Prostate gland (tissue), 2 donors: ENCODE measurements around the gene MICU1. TPM values are rescaled to one million over a fixed set of nuclear protein-coding genes. Genes with fewer than 3 reads are reported as not detected.

ENCODE experiments used
- DNase-seq: peaks from one replicate; pipeline ENCODE4 v3.0.0-alpha.2; 2019; ENCODE audit warnings: low spot score
- H3K27ac ChIP-seq, 2 donors: fragments of 200-600 bp; sonication (generic); 2 replicates each; pipeline ENCODE4 v1.5.1; 2017 to 2019
- H3K27me3 ChIP-seq: fragments of 200-600 bp; sonication (generic); replicated peaks from 2 replicates; pipeline ENCODE4 v1.5.1; 2019; ENCODE audit not compliant: insufficient read depth
- H3K36me3 ChIP-seq, 2 donors: fragments of 200-600 bp; sonication (generic); 1 replicate in 1 of 2; 2 replicates in 1 of 2; pipeline versions ENCODE4 v1.5.1 to v1.8.1; 2017 to 2019
- H3K4me1 ChIP-seq: fragments of 200-600 bp; sonication (generic); replicated peaks from 2 replicates; pipeline ENCODE4 v1.5.1; 2019
- H3K4me3 ChIP-seq, 2 donors: fragments of 200-600 bp; sonication (generic); 2 replicates each; pipeline ENCODE4 v1.5.1; 2017 to 2019
- H3K9me3 ChIP-seq: fragments of 200-600 bp; sonication (generic); 2 replicates; pipeline ENCODE4 v1.5.1; 2017
- POLR2A ChIP-seq: fragments of 450-650 bp; IDR thresholded peaks from one replicate; pipeline ENCODE4 v1.6.1; 2016; ENCODE audit warnings: antibody characterized with exemption, mild to moderate bottlenecking
- POLR2AphosphoS5 ChIP-seq: sonication (generic); formaldehyde crosslinking; IDR thresholded peaks from one replicate; pipeline ENCODE4 v1.6.1; 2017; ENCODE audit warnings: antibody characterized with exemption
- WGBS: methylation state at CpG from one replicate; pipeline ENCODE4 v1.1.5; 2018; 5-methylcytosine and 5-hydroxymethylcytosine counted together
- intact Hi-C: fragments of 100-400 bp; cut with DNase I; formaldehyde crosslinking; loops from one replicate; pipeline ENCODE4 v1.14.2; 2022
- total RNA-seq, 2 donors: library from RNA; depleted of rRNA; stranded (reverse); fragments of >200 nt; gene quantifications; one replicate each; pipeline ENCODE4 v1.1.0, GENCODE V29; 2016
- TF ChIP-seq, protein P1 (sequence below), 4 experiments: fragments of 200-600 bp in 2 of 4; fragments of 450-650 bp in 2 of 4; sonication (generic) in 2 of 4; IDR thresholded peaks; 1 replicate in 3 of 4; 2 replicates in 1 of 4; pipeline ENCODE4 v1.5.1; 2016 to 2019; ENCODE audit warnings: antibody characterized with exemption in 4 of 4, mild to moderate bottlenecking in 2 of 4, moderate library complexity in 2 of 4

The MICU1 gene
- total RNA-seq, 2 donors from 2014 or later: 41.0 to 42.0 TPM

DNA sequence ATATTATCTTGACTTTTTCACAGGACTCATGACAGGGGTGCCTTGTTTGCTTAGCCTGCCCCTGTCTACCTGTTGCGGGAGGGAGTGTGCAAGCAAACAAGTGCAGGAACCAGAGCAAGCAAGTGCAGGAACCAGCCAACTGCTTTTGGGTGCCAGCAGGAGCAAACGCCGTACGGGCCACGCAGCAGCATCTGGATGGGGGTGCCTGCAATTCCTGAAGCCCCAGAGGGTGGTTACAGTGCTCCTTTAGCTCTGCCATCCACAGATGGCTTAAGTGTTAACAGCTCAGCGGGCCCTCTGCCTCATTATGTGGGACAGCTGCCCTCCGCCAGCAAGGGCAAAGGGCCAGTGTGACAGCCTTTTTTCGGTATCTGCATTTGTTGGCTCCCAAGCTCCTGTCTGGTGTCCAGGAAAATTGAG, 83.5 kb downstream of the MICU1 start:
- 90% methylated on average over 8 of the region's 8 CpGs for WGBS
- no peaks in the 10 kb centered on the region for H3K27me3 ChIP-seq
- no peaks in the 10 kb centered on the region for H3K4me1 ChIP-seq
- no peak for DNase-seq
- no peaks in the 10 kb centered on the region for H3K9me3 ChIP-seq
- H3K27ac ChIP-seq: no peak overlapping the region
- H3K36me3 ChIP-seq: no peaks in the 10 kb centered on the region
- TF ChIP-seq, protein P1, sequence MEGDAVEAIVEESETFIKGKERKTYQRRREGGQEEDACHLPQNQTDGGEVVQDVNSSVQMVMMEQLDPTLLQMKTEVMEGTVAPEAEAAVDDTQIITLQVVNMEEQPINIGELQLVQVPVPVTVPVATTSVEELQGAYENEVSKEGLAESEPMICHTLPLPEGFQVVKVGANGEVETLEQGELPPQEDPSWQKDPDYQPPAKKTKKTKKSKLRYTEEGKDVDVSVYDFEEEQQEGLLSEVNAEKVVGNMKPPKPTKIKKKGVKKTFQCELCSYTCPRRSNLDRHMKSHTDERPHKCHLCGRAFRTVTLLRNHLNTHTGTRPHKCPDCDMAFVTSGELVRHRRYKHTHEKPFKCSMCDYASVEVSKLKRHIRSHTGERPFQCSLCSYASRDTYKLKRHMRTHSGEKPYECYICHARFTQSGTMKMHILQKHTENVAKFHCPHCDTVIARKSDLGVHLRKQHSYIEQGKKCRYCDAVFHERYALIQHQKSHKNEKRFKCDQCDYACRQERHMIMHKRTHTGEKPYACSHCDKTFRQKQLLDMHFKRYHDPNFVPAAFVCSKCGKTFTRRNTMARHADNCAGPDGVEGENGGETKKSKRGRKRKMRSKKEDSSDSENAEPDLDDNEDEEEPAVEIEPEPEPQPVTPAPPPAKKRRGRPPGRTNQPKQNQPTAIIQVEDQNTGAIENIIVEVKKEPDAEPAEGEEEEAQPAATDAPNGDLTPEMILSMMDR (IDR thresholded peaks at IDR 0.05): no peak
- TF ChIP-seq POLR2AphosphoS5: no peak
- no peak for TF ChIP-seq POLR2A
- intact Hi-C loops: no loop called here
- H3K4me3 ChIP-seq: no peak overlapping the region

DNA sequence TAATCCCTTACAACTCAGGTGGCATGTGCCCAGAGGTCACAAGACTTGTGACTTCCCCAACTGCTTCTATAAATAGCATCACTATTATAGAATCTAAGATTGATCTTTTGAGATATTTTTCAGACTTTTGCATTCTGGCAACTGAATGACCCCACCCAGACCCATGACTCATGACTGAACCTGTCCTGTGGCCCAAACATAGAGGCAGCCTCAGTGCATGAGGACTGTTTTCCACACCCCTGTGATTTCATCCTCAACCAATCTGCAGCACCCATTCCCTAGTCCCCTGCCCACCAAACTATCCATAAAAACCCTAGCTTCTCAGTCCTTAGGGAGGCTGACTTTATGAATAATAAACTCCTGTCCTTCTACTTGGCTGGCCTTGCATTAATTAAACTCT, 84.5 kb downstream of the MICU1 start:
- no peak for TF ChIP-seq POLR2A
- no peak for TF ChIP-seq POLR2AphosphoS5
- TF ChIP-seq, protein P1 (IDR thresholded peaks at IDR 0.05): no peak
- no peak for DNase-seq
- Histone ChIP-seq H3K27ac (no peak overlapping the region), H3K27me3 (no peaks in the 10 kb centered on the region), H3K4me3 (no peak overlapping the region), H3K36me3 (no peaks in the 10 kb centered on the region), H3K4me1 (no peaks in the 10 kb centered on the region), H3K9me3 (no peaks in the 10 kb centered on the region)
- intact Hi-C loops: no loop called here

DNA sequence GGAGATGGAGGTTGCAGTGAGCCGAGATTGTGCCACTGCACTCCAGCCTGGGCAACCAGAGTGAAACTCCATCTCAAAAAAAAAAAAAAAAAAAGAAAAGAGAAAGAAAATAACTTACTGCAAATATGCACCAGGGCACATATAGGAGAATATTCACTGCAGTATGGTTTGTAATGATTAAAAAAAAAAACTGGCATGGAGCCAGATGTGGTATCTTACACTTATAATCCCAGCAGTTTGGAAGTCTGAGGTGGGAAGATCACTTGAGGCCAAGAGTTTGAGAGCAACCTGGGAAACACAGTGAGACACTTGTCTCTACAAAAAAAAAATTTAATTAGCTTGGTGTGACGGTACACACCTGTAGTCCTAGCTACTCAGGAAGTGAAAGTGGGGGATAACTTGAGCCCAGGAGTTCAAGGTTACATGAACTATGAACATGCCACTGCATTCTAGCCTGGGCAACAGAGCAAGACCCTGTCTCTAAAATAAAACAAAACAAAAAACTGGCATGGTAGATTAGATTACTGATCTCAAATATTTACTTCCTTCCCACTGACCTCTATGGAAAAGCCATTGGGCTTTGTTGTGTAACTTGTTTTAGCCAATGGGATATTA, 85.6 kb downstream of the MICU1 start:
- no peak overlapping the region for H3K4me3 ChIP-seq
- TF ChIP-seq POLR2AphosphoS5 (no peak), POLR2A (no peak)
- TF ChIP-seq, protein P1 (IDR thresholded peaks at IDR 0.05): no peak
- no peaks in the 10 kb centered on the region for H3K9me3 ChIP-seq
- H3K27me3 ChIP-seq: no peaks in the 10 kb centered on the region
- DNase-seq: no peak
- intact Hi-C loops: no loop called here
- WGBS: 98% methylated on average over 2 of the region's 2 CpGs
- no peak overlapping the region for H3K27ac ChIP-seq
- no peaks in the 10 kb centered on the region for H3K36me3 ChIP-seq
- H3K4me1 ChIP-seq: no peaks in the 10 kb centered on the region

DNA sequence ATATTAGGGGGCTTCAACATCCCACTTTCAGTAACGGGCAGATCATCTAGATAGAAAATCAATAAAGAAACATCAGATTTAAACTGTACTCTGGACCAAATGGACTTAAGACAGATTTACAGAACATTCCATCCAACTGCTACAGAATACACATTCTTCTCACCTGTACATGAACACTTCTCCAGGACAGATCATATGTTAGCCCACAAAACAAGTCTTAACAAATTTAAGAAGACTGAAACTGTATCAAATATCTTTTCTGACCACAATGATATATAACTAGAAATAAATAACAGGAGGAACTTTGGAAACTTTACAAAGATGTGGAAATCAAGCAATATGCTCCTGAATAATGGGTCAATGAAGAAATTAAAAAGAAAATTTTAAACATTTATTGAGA, 86.7 kb downstream of the MICU1 start:
- intact Hi-C loops: no loop called here
- H3K4me1 ChIP-seq: no peaks in the 10 kb centered on the region
- 84% methylated on average over 1 of the region's 1 CpG for WGBS

DNA sequence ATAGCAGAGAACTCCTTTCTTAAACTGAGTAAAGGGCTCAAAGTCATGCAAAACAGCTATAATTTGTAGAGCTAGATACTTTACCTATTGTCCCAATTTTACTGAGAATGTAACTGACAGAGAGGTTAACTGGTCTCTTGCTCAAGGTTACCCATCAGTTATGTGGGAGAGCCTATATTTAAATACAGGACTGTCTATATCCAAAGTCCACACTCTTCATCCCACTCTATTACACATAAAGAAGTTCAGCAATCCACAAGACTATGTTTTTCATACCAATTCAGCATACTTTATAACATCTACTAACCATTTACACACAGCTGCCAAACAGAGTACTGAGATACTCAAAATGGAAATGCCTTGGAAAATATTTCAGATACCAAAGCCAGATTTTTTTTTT, 100.2 kb downstream of the MICU1 start:
- no peaks in the 10 kb centered on the region for H3K4me1 ChIP-seq
- intact Hi-C loops: no loop called here
- no peak overlapping the region for H3K4me3 ChIP-seq
- H3K9me3 ChIP-seq: no peaks in the 10 kb centered on the region
- H3K36me3 ChIP-seq: no peaks in the 10 kb centered on the region
- H3K27ac ChIP-seq: no peak overlapping the region
- no peaks in the 10 kb centered on the region for H3K27me3 ChIP-seq
- TF ChIP-seq POLR2AphosphoS5 (no peak), POLR2A (no peak)
- TF ChIP-seq, protein P1 (IDR thresholded peaks at IDR 0.05): no peak
- DNase-seq: no peak

More for the DNA sequence above, 86.7 kb downstream of the MICU1 start:
- no peak overlapping the region for H3K4me3 ChIP-seq
- H3K27ac ChIP-seq: no peak overlapping the region
- H3K27me3 ChIP-seq: no peaks in the 10 kb centered on the region
- DNase-seq: no peak
- no peaks in the 10 kb centered on the region for H3K9me3 ChIP-seq
- no peak for TF ChIP-seq POLR2A
- TF ChIP-seq POLR2AphosphoS5: no peak
- TF ChIP-seq, protein P1 (IDR thresholded peaks at IDR 0.05): no peak
- H3K36me3 ChIP-seq: no peaks in the 10 kb centered on the region
